Heart left ventricle (tissue), 16 donors: Measurements from ENCODE around the gene DOCK2. TPM values are rescaled to one million over a fixed set of nuclear protein-coding genes. Genes with fewer than 3 reads are reported as not detected.

Experiments used
- ATAC-seq, 4 donors: fragments of 200-7000 bp; cut with Tn5 transposase; one replicate each; pipeline ENCODE4 v1.9.1; 2020 to 2022; ENCODE audit warnings: moderate library complexity in 4 of 4, mild to moderate bottlenecking in 3 of 4, moderate number of reproducible peaks in 1 of 4
- DNase-seq, 5 donors: peaks; one replicate each; pipeline ENCODE4 v3.0.0-alpha.2; 2020
- H3K27ac ChIP-seq, 12 donors: fragments of 200-600 bp; sonication (generic) in 4 of 12; one replicate each; pipeline versions ENCODE4 v1.5.0 to v1.8.0; 2016 to 2022; ENCODE audit warnings: mild to moderate bottlenecking in 2 of 12
- H3K27me3 ChIP-seq, 9 donors: fragments of 200-600 bp; sonication (generic) in 2 of 9; one replicate each; pipeline versions ENCODE4 v1.5.1 to v1.8.0; 2016 to 2022; ENCODE audit warnings: mild to moderate bottlenecking in 3 of 9
- H3K36me3 ChIP-seq, 9 donors: fragments of 200-600 bp; sonication (generic) in 2 of 9; one replicate each; pipeline versions ENCODE4 v1.5.0 to v1.8.0; 2018 to 2022; ENCODE audit warnings: mild to moderate bottlenecking in 2 of 9
- H3K4me1 ChIP-seq, 12 donors: fragments of 200-600 bp; sonication (generic) in 4 of 12; one replicate each; pipeline versions ENCODE4 v1.5.0 to v1.8.0; 2016 to 2022; ENCODE audit warnings: mild to moderate bottlenecking in 3 of 12
- H3K4me3 ChIP-seq, 12 donors: fragments of 200-600 bp; sonication (generic) in 4 of 12; one replicate each; pipeline versions ENCODE4 v1.5.0 to v1.8.0; 2017 to 2022; ENCODE audit warnings: mild to moderate bottlenecking in 9 of 12, moderate library complexity in 4 of 12
- H3K9me3 ChIP-seq, 12 donors: fragments of 200-600 bp; sonication (generic) in 4 of 12; one replicate each; pipeline versions ENCODE4 v1.5.0 to v1.8.0; 2016 to 2022; ENCODE audit warnings: mild to moderate bottlenecking in 1 of 12
- POLR2A ChIP-seq, 2 donors: fragments of 450-650 bp; IDR thresholded peaks; one replicate each; pipeline ENCODE4 v1.6.1; 2017; ENCODE audit warnings: antibody characterized with exemption in 2 of 2, mild to moderate bottlenecking in 2 of 2, moderate library complexity in 2 of 2
- WGBS, 4 donors: extraction: QIAGEN DNeasy Blood & Tissue Kit in 2 of 4; methylation state at CpG; one replicate each; pipeline versions ENCODE4 v1.1.5 to v1.1.7; 2013 to 2018; 5-methylcytosine and 5-hydroxymethylcytosine counted together
- intact Hi-C, 10 donors: fragments of 100-400 bp; cut with DNase I; formaldehyde crosslinking; loops; one replicate each; pipeline versions ENCODE4 v1.11.1 to v1.14.2; 2022
- polyA plus RNA-seq, 2 donors: library from polyadenylated mRNA; stranded (reverse); fragments of 200-250 nt; gene quantifications; one replicate each; pipeline ENCODE4 v1.2.3, GENCODE V29; 2013
- total RNA-seq, 9 donors: library from RNA; depleted of rRNA in 2 of 9; stranded (reverse); fragments of >200 nt in 2 of 9; fragmentation: NEBNext Ultra II Directional in 3 of 9; extraction: Animal tissue kit (Norgen Biotek cat#: 25700) in 3 of 9; gene quantifications; one replicate each; pipeline versions ENCODE4 v1.1.0 to v1.2.4, GENCODE V29; 2016 to 2023
- TF ChIP-seq, protein P1 (sequence below), 12 donors: fragments of 200-600 bp; sonication (generic) in 4 of 12; IDR thresholded peaks; one replicate each; pipeline versions ENCODE4 v1.5.0 to v1.8.0; 2018 to 2022; ENCODE audit warnings: antibody characterized with exemption in 12 of 12, mild to moderate bottlenecking in 5 of 12
- donor health status: ischemic (EF 13 %, LVEDD 7.1; RV severe dilation, severe dysfunction).
- donor health status: healthy with polysubstance abuse.
- donor health status: DM: no; HTN: yes; CAD: no.
- donor health status: DM: no; HTN: no; CAD: no.
- donor health status: ischemic (EF 25% LVEDD 6.9; RV normal size, moderate dysfunction).
- donor health status: ischemic (EF 25% LVEDD 5.7; RV mildly dilated, moderate dysfunction).
- donor health status: healthy.
- donor health status: DM: yes; HTN: yes; CAD: no.
- donor health status: ischemic (EF 35%, LVEDD 5.7; RV mildly dilated, moderate dysfunction).
- donor health status: nonischemic (EF 11% LVEDD 7.7; RV severe dilation, severe dysfunction).
- donor health status: DM: yes; HTN: yes; CAD: no.
- donor health status: PGD.
- donor health status: ischemic (EF 29% LVEDD 5.4; RV normal size, mild dysfunction).
- donor health status: nonischemic (EF 23%, LVEDD 6.1; RV moderate dilation, normal function).

Gene DOCK2
- total and polyA plus RNA-seq, 11 donors, result 0.80 to 59.5 (median 4.6) TPM

DNA sequence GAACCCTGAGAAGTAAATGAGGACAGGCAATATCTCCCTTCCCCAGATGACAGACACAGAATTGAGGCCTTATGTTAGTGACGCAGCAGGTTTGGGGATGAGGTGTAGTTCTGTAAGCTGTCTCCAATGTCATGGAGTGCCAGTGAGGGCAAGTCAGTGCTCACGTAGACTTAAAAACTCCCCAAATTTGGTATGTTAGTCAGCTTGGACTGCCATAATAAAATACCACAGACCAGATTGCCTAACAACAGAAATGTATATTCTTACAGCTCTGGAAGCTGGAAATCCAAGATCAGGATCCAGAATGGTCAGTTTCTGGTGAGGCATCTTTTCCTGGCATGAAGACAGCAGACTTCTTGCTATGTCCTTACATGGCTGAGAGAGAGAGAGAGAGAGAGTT, 483.5 kb downstream of the DOCK2 start:
- no peak overlapping the region for H3K27ac ChIP-seq
- no peaks in the 10 kb centered on the region for H3K4me1 ChIP-seq
- intact Hi-C loops, result no loop called here
- peaks cover 0 to 6% (median under 1%) of the 10 kb centered on the region in 12 donors for H3K9me3 ChIP-seq
- ATAC-seq, result no peak
- H3K4me3 ChIP-seq, result no peak overlapping the region
- WGBS, 4 donors, result 91 to 93% (median 93%) methylated on average over 2 of the region's 2 CpGs
- H3K36me3 ChIP-seq, result no peaks in the 10 kb centered on the region
- TF ChIP-seq, protein P1, sequence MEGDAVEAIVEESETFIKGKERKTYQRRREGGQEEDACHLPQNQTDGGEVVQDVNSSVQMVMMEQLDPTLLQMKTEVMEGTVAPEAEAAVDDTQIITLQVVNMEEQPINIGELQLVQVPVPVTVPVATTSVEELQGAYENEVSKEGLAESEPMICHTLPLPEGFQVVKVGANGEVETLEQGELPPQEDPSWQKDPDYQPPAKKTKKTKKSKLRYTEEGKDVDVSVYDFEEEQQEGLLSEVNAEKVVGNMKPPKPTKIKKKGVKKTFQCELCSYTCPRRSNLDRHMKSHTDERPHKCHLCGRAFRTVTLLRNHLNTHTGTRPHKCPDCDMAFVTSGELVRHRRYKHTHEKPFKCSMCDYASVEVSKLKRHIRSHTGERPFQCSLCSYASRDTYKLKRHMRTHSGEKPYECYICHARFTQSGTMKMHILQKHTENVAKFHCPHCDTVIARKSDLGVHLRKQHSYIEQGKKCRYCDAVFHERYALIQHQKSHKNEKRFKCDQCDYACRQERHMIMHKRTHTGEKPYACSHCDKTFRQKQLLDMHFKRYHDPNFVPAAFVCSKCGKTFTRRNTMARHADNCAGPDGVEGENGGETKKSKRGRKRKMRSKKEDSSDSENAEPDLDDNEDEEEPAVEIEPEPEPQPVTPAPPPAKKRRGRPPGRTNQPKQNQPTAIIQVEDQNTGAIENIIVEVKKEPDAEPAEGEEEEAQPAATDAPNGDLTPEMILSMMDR (IDR thresholded peaks at IDR 0.05), result no peak
- no peak for TF ChIP-seq POLR2A (IDR thresholded peaks at IDR 0.05)
- H3K27me3 ChIP-seq, result peaks cover 0 to 9% (median 0%) of the 10 kb centered on the region in 9 donors
- DNase-seq, result no peak

DNA sequence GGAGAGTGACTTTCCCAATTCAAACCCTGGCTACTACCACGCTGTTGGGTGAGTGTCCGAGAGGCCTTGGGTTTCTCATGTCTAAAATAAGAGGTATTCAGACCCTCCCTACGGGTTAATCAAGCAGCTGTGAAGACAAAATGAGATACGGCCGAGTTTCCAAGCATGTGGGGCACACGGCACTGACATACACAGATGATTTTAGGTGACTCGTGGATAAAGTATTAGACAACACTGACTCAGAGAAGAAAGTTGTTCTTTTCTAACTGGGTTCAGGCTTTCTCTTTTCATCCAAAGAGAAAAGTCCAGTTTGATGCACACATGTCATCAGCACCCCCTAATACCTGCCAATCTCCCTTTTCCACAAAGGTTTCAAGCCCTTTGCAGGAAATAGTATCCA, 484.2 kb downstream of the DOCK2 start:
- DNase-seq (no peak), ATAC-seq (no peak)
- Histone ChIP-seq H3K4me3 (no peak overlapping the region), H3K27me3 (peaks cover 0 to 9% (median 0%) of the 10 kb centered on the region in 9 donors), H3K27ac (no peak overlapping the region), H3K4me1 (no peaks in the 10 kb centered on the region), H3K9me3 (peaks cover 0 to 13% (median 7%) of the 10 kb centered on the region in 12 donors), H3K36me3 (no peaks in the 10 kb centered on the region)
- TF ChIP-seq POLR2A (IDR thresholded peaks at IDR 0.05), result no peak
- TF ChIP-seq, protein P1 (IDR thresholded peaks at IDR 0.05), result no peak
- 76 to 86% (median 81%) methylated on average over 7 of the region's 7 CpGs for WGBS, 4 donors
- intact Hi-C loops, result no loop called here

DNA sequence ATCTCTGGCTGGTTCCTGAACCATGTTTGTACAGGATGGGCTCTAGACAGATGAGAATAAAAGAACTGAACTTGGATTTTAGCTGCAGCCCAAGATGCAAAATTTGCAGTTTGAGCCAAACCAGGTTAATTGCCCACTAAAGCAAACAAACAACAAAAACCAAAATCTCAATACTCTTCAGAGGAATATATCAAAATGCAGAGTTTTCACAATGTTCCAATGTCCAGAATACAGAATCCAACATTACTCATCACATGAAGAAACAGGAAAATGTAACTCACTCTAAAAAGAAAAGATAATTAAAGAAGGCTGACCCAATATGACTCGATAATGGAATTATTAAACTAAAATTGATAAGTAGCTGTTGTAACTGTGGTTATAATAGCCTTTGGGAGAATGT, 489.0 kb downstream of the DOCK2 start:
- H3K4me3 ChIP-seq, result no peak overlapping the region
- no peak for ATAC-seq

DNA sequence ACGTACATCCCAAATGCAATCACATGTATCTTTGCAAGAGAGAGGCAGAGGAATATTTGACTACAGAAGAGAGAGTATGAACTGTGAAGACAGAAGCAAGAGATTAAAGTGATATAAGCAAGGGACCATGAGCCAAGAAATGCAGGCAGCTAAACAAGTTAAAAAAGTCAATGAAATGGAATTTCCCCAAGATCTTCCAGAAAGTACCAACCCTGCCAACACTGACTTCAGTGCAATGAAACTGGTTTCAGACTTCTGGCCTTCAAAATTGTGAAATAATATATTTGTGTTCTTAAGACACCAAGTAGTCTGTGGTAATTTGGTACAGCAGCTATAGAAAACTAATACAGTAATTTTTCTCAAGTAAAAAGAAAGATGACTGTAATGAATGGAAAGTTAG, 489.6 kb downstream of the DOCK2 start:
- ATAC-seq (no peak), DNase-seq (no peak)
- peaks cover 0 to 30% (median 14%) of the 10 kb centered on the region in 12 donors for H3K9me3 ChIP-seq
- no peak overlapping the region for H3K4me3 ChIP-seq
- no peak for TF ChIP-seq POLR2A (IDR thresholded peaks at IDR 0.05)
- TF ChIP-seq, protein P1 (IDR thresholded peaks at IDR 0.05), result no peak
- intact Hi-C loops, result no loop called here
- no peak overlapping the region for H3K27ac ChIP-seq
- H3K36me3 ChIP-seq, result no peaks in the 10 kb centered on the region
- H3K4me1 ChIP-seq, result no peaks in the 10 kb centered on the region
- peaks cover 0 to 3% (median 0%) of the 10 kb centered on the region in 9 donors for H3K27me3 ChIP-seq
- WGBS, 4 donors, result 69 to 82% (median 75%) methylated on average over 1 of the region's 1 CpG

More for the DNA sequence above, 489.0 kb downstream of the DOCK2 start:
- Histone ChIP-seq H3K27me3 (peaks cover 0 to 8% (median 0%) of the 10 kb centered on the region in 9 donors), H3K36me3 (no peaks in the 10 kb centered on the region), H3K4me1 (no peaks in the 10 kb centered on the region), H3K9me3 (peaks cover 0 to 30% (median 14%) of the 10 kb centered on the region in 12 donors), H3K27ac (no peak overlapping the region)
- WGBS, 4 donors, result 65 to 75% (median 70%) methylated on average over 1 of the region's 1 CpG
- intact Hi-C loops, result no loop called here
- DNase-seq, result no peak
- TF ChIP-seq, protein P1 (IDR thresholded peaks at IDR 0.05), result no peak
- TF ChIP-seq POLR2A (IDR thresholded peaks at IDR 0.05), result no peak
